Astrocyte of the cerebellum (primary cell): ENCODE measurements around the gene ZNF579.

Source experiments
- DNase-seq: peaks from one replicate; pipeline ENCODE4 v3.0.0-alpha.2; 2011; ENCODE audit warnings: low read depth
- H3K4me3 ChIP-seq: 2 replicates; pipeline ENCODE4 v1.5.1; 2011; ENCODE audit warnings: mild to moderate bottlenecking, low read depth, low read length, moderate library complexity
- CTCF ChIP-seq: IDR thresholded peaks from 2 replicates; pipeline ENCODE4 v1.5.1; 2012; ENCODE audit warnings: low read length, low read depth, moderate library complexity, mild to moderate bottlenecking; ENCODE audit errors: missing control alignments
- in situ Hi-C: cut with HindIII; loops from 2 replicates; pipeline ENCODE4 v1.10.0; 2017; ENCODE audit warnings: low sequenced_read_pairs

ZNF579 gene

GRCh38 chr19:55546822-55547614 lies 33.6 kb downstream of the ZNF579 start:
- TF ChIP-seq CTCF = no peak
- no peak overlapping the region for H3K4me3 ChIP-seq
- DNase-seq = peak; percentile 12
- in situ Hi-C loops = no loop called here

- H3K4me3 ChIP-seq = no peak overlapping the region
- DNase-seq = no peak
- in situ Hi-C loops = no loop called here
- TF ChIP-seq CTCF = no peak
Measured at GRCh38 chr19:55546011-55546410, 34.6 kb downstream of the ZNF579 start.

DNA sequence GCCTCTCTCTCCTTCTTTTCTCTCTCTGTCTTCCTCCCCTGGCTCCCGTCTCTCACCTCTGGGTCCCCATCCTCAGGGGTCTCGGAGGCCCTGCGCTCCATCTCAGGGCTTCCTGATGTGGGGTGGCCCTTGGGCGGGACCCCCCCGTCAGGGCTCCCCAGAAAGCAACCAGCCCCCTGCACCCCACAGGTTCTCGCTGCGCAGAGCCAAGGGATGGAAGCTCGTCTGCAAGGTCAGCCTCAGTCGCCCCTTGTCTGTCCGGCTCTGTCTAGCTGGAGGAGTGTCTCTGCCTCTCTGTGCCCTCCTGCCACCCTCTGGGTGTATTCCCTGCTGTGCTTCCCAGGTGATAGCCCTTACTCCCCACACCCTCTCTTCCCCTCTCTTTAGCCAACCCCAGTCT lies 35.2 kb downstream of the ZNF579 start, which contains the start of gene SBK3:
Gene SBK3 (minus strand): TSS at position 101 of the 400 bp plus-strand sequence. CDS start 0 bp downstream, at position 101.
- DNase-seq = no peak
- no peak within 1 kb of the TSS for H3K4me3 ChIP-seq
- no peak for TF ChIP-seq CTCF
- in situ Hi-C loops = no loop called here

DNA sequence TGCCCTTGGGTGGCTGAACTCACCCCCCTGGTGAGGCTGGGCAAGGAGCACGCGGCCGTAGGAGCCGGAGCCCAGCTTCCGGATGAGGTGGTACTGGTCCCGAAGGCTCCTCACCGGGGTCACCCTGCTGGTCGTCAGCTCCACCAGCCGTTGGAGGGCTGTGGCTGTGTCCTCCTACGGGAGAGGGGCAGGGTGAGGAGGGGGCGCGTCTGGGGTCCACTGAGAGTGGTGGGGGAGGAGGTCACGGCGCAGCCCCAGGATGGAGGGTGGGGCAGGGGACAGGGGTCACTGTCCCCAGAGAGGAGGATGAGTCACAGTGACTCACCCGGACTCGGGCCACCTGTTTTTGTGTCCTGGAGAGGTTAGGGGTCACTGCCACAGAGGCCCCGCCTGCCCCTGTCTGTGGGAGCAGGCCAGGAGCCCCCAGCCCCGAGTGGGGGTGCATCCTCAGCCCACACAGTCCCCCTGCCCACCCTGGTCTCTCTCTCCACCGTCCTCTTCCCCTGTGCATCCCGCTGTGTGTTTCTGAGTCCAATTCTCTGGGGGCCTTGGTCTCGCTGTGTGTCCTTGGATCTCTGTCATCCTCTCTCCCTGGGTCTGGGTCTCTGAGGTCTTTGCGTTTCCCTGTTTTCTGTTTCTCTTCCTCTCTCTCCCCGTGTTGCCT lies 35.7 kb downstream of the ZNF579 start:
- in situ Hi-C loops = no loop called here

DNA sequence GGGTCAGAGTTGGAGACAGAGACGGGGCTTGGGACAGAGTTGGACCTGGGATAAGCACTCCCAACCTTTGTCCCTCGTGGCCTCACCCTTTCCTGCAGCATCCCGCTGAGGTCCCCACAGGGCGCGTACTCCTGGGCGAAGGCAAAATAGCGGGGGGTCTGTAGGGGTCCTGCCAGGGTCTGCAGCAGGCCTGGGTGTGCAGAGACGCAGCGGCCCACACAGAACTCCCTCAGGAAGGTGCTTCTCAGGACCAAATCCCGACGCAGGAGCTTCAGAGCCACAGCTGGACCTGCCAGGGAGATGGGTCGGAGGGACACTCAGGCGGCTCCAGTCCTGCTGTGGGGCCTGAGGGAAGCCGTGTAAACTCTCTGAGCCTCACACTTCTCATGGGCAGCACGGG lies 36.6 kb downstream of the ZNF579 start:
- no peak for DNase-seq
- in situ Hi-C loops = no loop called here
- no peak for TF ChIP-seq CTCF
- no peak overlapping the region for H3K4me3 ChIP-seq

More for the DNA sequence above, 35.7 kb downstream of the ZNF579 start:
- TF ChIP-seq CTCF = no peak
- H3K4me3 ChIP-seq = no peak overlapping the region
- no peak for DNase-seq

- H3K4me3 ChIP-seq = no peak overlapping the region
- DNase-seq = no peak
- in situ Hi-C loops = no loop called here
- no peak for TF ChIP-seq CTCF
Measured at GRCh38 chr19:55543567-55543966, 37.1 kb downstream of the ZNF579 start.
